Fibroblast of the aortic adventitia (primary cell): Measurements from ENCODE around the gene NRCAM. TPM values are rescaled to one million over a fixed set of nuclear protein-coding genes. Genes with fewer than 3 reads are reported as not detected.

Experiments used
- DNase-seq: peaks from one replicate; pipeline ENCODE4 v3.0.0-alpha.2; 2010; ENCODE audit warnings: low read depth
- H3K4me3 ChIP-seq: 2 replicates; pipeline ENCODE4 v1.5.1; 2011; ENCODE audit warnings: low read depth, mild to moderate bottlenecking, control low read depth, low read length, moderate library complexity
- CTCF ChIP-seq: IDR thresholded peaks from 2 replicates; pipeline ENCODE4 v1.5.1; 2011; ENCODE audit warnings: mild to moderate bottlenecking, low read length, control low read depth, inconsistent platforms; ENCODE audit not compliant: insufficient read depth
- total RNA-seq: library from RNA; depleted of rRNA; stranded (reverse); fragments of >200 nt; gene quantifications from 2 replicates; pipeline ENCODE4 v1.2.3, GENCODE V29; 2012; ENCODE audit warnings: low replicate concordance

Gene NRCAM
- total RNA-seq, 1 donor = 2.3 TPM

GRCh38 chr7:108099713-108100112 is 356.5 kb downstream of the NRCAM start:
- no peak for DNase-seq
- TF ChIP-seq CTCF = no peak
- H3K4me3 ChIP-seq = no peak overlapping the region

GRCh38 chr7:108097703-108098102 is 358.5 kb downstream of the NRCAM start:
- DNase-seq = no peak
- no peak overlapping the region for H3K4me3 ChIP-seq
- peak; percentile 28 for TF ChIP-seq CTCF

Other genes starting within 250 kb of the NRCAM start
- gene PNPLA8, start 69.7 kb upstream of the NRCAM start, total RNA-seq = 37.4 and 48.1 TPM in 2 replicates
- gene THAP5, start 113.3 kb upstream of the NRCAM start, total RNA-seq = 20.5 and 39.6 TPM in 2 replicates
- 19.1 and 39.9 TPM in 2 replicates for gene DNAJB9, start 113.4 kb upstream of the NRCAM start, total RNA-seq